Lung (tissue), 12 donors: ENCODE measurements around the gene RPL10A. TPM values are rescaled to one million over a fixed set of nuclear protein-coding genes. Genes with fewer than 3 reads are reported as not detected.
A peak's percentile ranks its signal among the peaks of the same experiment; 100 is the strongest.

Source experiments
- ATAC-seq: fragments of 200-7000 bp; cut with Tn5 transposase; one replicate; pipeline ENCODE4 v1.9.1; 2020; ENCODE audit warnings: moderate number of reproducible peaks; ENCODE audit not compliant: insufficient read depth, low FRiP score
- DNase-seq, 3 donors: peaks; one replicate each; pipeline ENCODE4 v3.0.0-alpha.2; 2013 to 2017
- H3K27ac ChIP-seq, 2 donors: one replicate each; pipeline ENCODE4 v1.5.1; 2013; ENCODE audit warnings: mild to moderate bottlenecking in 2 of 2, moderate library complexity in 2 of 2, control low read depth in 1 of 2, inconsistent platforms in 1 of 2, low read depth in 1 of 2, low read length in 1 of 2
- H3K27me3 ChIP-seq, 3 donors: one replicate each; pipeline ENCODE4 v1.5.1; 2013; ENCODE audit warnings: low read length in 2 of 3; ENCODE audit not compliant: control insufficient read depth in 3 of 3, insufficient read depth in 3 of 3
- H3K36me3 ChIP-seq, 4 donors: one replicate each; pipeline ENCODE4 v1.5.1; 2013; ENCODE audit warnings: low read length in 4 of 4, mild to moderate bottlenecking in 1 of 4, moderate library complexity in 1 of 4; ENCODE audit not compliant: control insufficient read depth in 4 of 4, insufficient read depth in 4 of 4
- H3K4me1 ChIP-seq, 5 donors: one replicate each; pipeline ENCODE4 v1.5.1; 2013; ENCODE audit warnings: low read length in 5 of 5, mild to moderate bottlenecking in 2 of 5, moderate library complexity in 1 of 5; ENCODE audit not compliant: control insufficient read depth in 5 of 5, insufficient read depth in 5 of 5
- H3K4me3 ChIP-seq: one replicate; pipeline ENCODE4 v1.5.1; 2013; ENCODE audit warnings: mild to moderate bottlenecking, control low read depth, moderate library complexity
- H3K9ac ChIP-seq, 2 donors: one replicate each; pipeline ENCODE4 v1.5.1; 2013; ENCODE audit warnings: low read length in 2 of 2, control low read depth in 1 of 2; ENCODE audit not compliant: insufficient read depth in 1 of 2
- H3K9me3 ChIP-seq, 4 donors: one replicate each; pipeline ENCODE4 v1.5.1; 2013; ENCODE audit warnings: low read length in 3 of 4, mild to moderate bottlenecking in 1 of 4, moderate library complexity in 1 of 4; ENCODE audit not compliant: control insufficient read depth in 4 of 4, insufficient read depth in 3 of 4
- CTCF ChIP-seq: IDR thresholded peaks from 2 replicates; pipeline ENCODE4 v1.5.1; 2012; ENCODE audit warnings: mild to moderate bottlenecking; ENCODE audit errors: control extremely low read depth, extremely low read depth
- WGBS, 2 donors: extraction: QIAGEN DNeasy Blood & Tissue Kit; methylation state at CpG; one replicate each; pipeline ENCODE4 v1.1.7; 2013; 5-methylcytosine and 5-hydroxymethylcytosine counted together
- polyA plus RNA-seq, 2 donors: library from polyadenylated mRNA; stranded (reverse); fragments of 200-250 nt; gene quantifications; one replicate each; pipeline ENCODE4 v1.2.1, GENCODE V29; 2013
- total RNA-seq, 2 donors: library from RNA; depleted of rRNA in 1 of 2; stranded (reverse); fragments of >200 nt in 1 of 2; gene quantifications; one replicate each; pipeline ENCODE4 v1.2.1, GENCODE V29; 2014 to 2021
- donor health status: control.
- donor health status: control.
- donor health status: Bipolar disorder and iron deficiency.
- donor health status: healthy.
- donor health status: DM: yes; HTN: yes; CAD: no.

Gene RPL10A
- total and polyA plus RNA-seq, 4 donors, result 986 to 1,885 (median 1,426) TPM

- Histone ChIP-seq H3K36me3 (peaks cover 0 to 5% (median 2%) of the 10 kb centered on the region in 4 donors), H3K4me1 (peaks cover 0 to 25% (median 2%) of the 10 kb centered on the region in 5 donors)
Measured at GRCh38 chr6:35451354-35452182, 16.6 kb upstream of the RPL10A start.

GRCh38 chr6:35452183-35453090 is 15.8 kb upstream of the RPL10A start, which contains the start of gene FANCE:
Gene FANCE (plus strand): TSS chr6:35452338. CDS start chr6:35452546, 208 bp downstream.
- no peak for TF ChIP-seq CTCF
- H3K27me3 ChIP-seq, result no peaks in the 10 kb centered on the region
- H3K27ac ChIP-seq, result peak within 1 kb of the TSS; percentile 59 to 86
- no peaks in the 10 kb centered on the region for H3K9me3 ChIP-seq
- H3K9ac ChIP-seq, result peak within 1 kb of the TSS in 1 of 2 donors; percentile 66
- 1% methylated on average over 67 to 87 of the region's 87 CpGs for WGBS, 2 donors
- DNase-seq, result peak; percentile 95 to 96 (median 95)
- H3K4me3 ChIP-seq, result peak within 1 kb of the TSS; percentile 78
- H3K4me1 ChIP-seq, result peaks cover 0 to 25% (median 2%) of the 10 kb centered on the region in 5 donors
- peaks cover 0 to 5% (median 2%) of the 10 kb centered on the region in 4 donors for H3K36me3 ChIP-seq
- ATAC-seq, result peak; percentile 97

More at GRCh38 chr6:35451354-35452182, 16.6 kb upstream of the RPL10A start:
- ATAC-seq (no peak), DNase-seq (peak in 2 of 3 donors; percentile 41 to 51)
- WGBS, 2 donors, result 9 to 13% methylated on average over 19 to 20 of the region's 20 CpGs
- no peak overlapping the region for H3K9ac ChIP-seq
- TF ChIP-seq CTCF, result no peak
- no peaks in the 10 kb centered on the region for H3K9me3 ChIP-seq
- H3K27me3 ChIP-seq, result no peaks in the 10 kb centered on the region
- H3K4me3 ChIP-seq, result no peak overlapping the region
- no peak overlapping the region for H3K27ac ChIP-seq

GRCh38 chr6:35453236-35453635 is 15.0 kb upstream of the RPL10A start:
- Histone ChIP-seq H3K4me1 (peaks cover 0 to 25% (median 3%) of the 10 kb centered on the region in 5 donors), H3K9me3 (no peaks in the 10 kb centered on the region), H3K27ac (no peak overlapping the region), H3K9ac (peak overlapping the region in 1 of 2 donors; percentile 66), H3K27me3 (no peaks in the 10 kb centered on the region), H3K36me3 (peaks cover 0 to 7% (median 3%) of the 10 kb centered on the region in 4 donors), H3K4me3 (no peak overlapping the region)
- no peak for ATAC-seq
- TF ChIP-seq CTCF, result no peak
- DNase-seq, result no peak
- WGBS, 2 donors, result 19 to 20% methylated on average over 3 of the region's 3 CpGs
